K562 (cell line): Measurements from ENCODE around the gene CCR6. TPM values are rescaled to one million over a fixed set of nuclear protein-coding genes. Genes with fewer than 3 reads are reported as not detected.

Source experiments
- ATAC-seq: fragments of 200-7000 bp; cut with Tn5 transposase; 3 replicates; pipeline ENCODE4 v1.9.1; 2020; ENCODE audit warnings: moderate library complexity
- BruUV-seq: library from RNA; stranded (reverse); fragments of 400-500 nt; replicated peaks from 2 replicates; lab custom pipeline; 2021; lab: Mats Ljungman, UMichigan
- CTCF ChIA-PET: fragments of 300-600 bp; formaldehyde crosslinking; extraction: SDS; loops from one replicate; lab custom pipeline; 2021; ENCODE audit warnings: low intra/inter-chr PET ratio; lab: Yijun Ruan, JAX
- POLR2A ChIA-PET: fragments of 300-600, 350-650 bp; sonication (Branson Sonifier 250); formaldehyde crosslinking; extraction: SDS; loops from one replicate; lab custom pipeline; 2021; ENCODE audit warnings: antibody characterized with exemption, inconsistent platforms; lab: Yijun Ruan, JAX
- DNase-seq, 4 experiments: peaks; one replicate each; pipeline versions ENCODE4 v3.0.0 to v3.0.0-alpha.2; 2011 to 2018; ENCODE audit warnings: low spot score in 3 of 4, mixed read lengths in 3 of 4; ENCODE audit errors: extremely low read depth in 1 of 4
- FAIRE-seq: peaks from 2 replicates; lab custom pipeline; 2011; peaks lifted over from hg19 to GRCh38; lab: Jason Lieb, UNC
- H2AFZ ChIP-seq: 2 replicates; pipeline ENCODE4 v1.6.0; 2011; ENCODE audit warnings: low read depth, low read length, control low read depth, inconsistent platforms
- H3K27ac ChIP-seq: fragments of 200-600 bp; 3 replicates; pipeline ENCODE4 v1.8.0; 2011; ENCODE audit warnings: low read depth, mild to moderate bottlenecking, control low read depth, inconsistent platforms, low read length, moderate library complexity, mixed read lengths; ENCODE audit errors: extremely low read depth
- H3K27me3 ChIP-seq, 2 experiments: fragments of 300-600 bp in 1 of 2; 2 replicates in 1 of 2; 3 replicates in 1 of 2; pipeline versions ENCODE4 v1.6.0 to v1.8.0; 2011; ENCODE audit warnings: inconsistent platforms in 2 of 2, low read length in 2 of 2, mild to moderate bottlenecking in 1 of 2, mixed read lengths in 1 of 2, moderate library complexity in 1 of 2; ENCODE audit not compliant: control insufficient read depth in 2 of 2, insufficient read depth in 2 of 2
- H3K36me3 ChIP-seq: fragments of 300-600 bp; 3 replicates; pipeline ENCODE4 v1.8.0; 2011; ENCODE audit warnings: mild to moderate bottlenecking, low read length, inconsistent platforms; ENCODE audit not compliant: control insufficient read depth, insufficient read depth
- H3K4me1 ChIP-seq, 2 experiments: fragments of 200-600 bp in 1 of 2; replicated peaks in 1 of 2; 2 replicates in 1 of 2; 3 replicates in 1 of 2; pipeline versions ENCODE4 v1.5.1 to v1.8.0; 2011; ENCODE audit warnings: inconsistent platforms in 2 of 2, low read length in 2 of 2, mild to moderate bottlenecking in 1 of 2, mixed read lengths in 1 of 2, moderate library complexity in 1 of 2; ENCODE audit not compliant: control insufficient read depth in 2 of 2, insufficient read depth in 2 of 2
- H3K4me2 ChIP-seq: 2 replicates; pipeline ENCODE4 v1.6.1; 2011; ENCODE audit warnings: low read length, control low read depth, inconsistent platforms, mixed read lengths; ENCODE audit not compliant: insufficient read depth
- H3K4me3 ChIP-seq: fragments of 200-600 bp; sonication (generic), shearing (Covaris generic); 2 replicates; pipeline ENCODE4 v1.5.1; 2016; ENCODE audit warnings: control low read depth, inconsistent platforms
- H3K79me2 ChIP-seq: fragments of 200-600 bp; 3 replicates; pipeline ENCODE4 v1.8.0; 2011; ENCODE audit warnings: low read length, inconsistent platforms; ENCODE audit not compliant: control insufficient read depth, insufficient read depth
- H3K9ac ChIP-seq, 2 experiments: 2 replicates each; pipeline versions ENCODE4 v1.6.0 to v1.6.1; 2011; ENCODE audit warnings: low read depth in 2 of 2, low read length in 2 of 2, control low read depth in 1 of 2, inconsistent platforms in 1 of 2, mild to moderate bottlenecking in 1 of 2, mixed read lengths in 1 of 2; ENCODE audit not compliant: insufficient read depth in 1 of 2
- H3K9me1 ChIP-seq: one replicate; pipeline ENCODE4 v1.6.0; 2011; ENCODE audit warnings: inconsistent platforms, mild to moderate bottlenecking, low read length, moderate library complexity; ENCODE audit not compliant: control insufficient read depth, insufficient read depth
- H3K9me3 ChIP-seq: replicated peaks from 2 replicates; pipeline ENCODE4 v1.5.1; 2011; ENCODE audit warnings: low read depth, low read length, inconsistent platforms; ENCODE audit not compliant: control insufficient read depth, insufficient read depth
- H4K20me1 ChIP-seq: replicated peaks from 2 replicates; pipeline ENCODE4 v1.6.1; 2011; ENCODE audit warnings: low read length, inconsistent platforms, mixed read lengths; ENCODE audit not compliant: control insufficient read depth, insufficient read depth
- ELF1 ChIP-seq: fragments of 200-800 bp; sonication (Bioruptor generic); IDR thresholded peaks from 2 replicates; pipeline ENCODE4 v1.6.1; 2016; ENCODE audit warnings: missing genetic modification characterization, missing compliant biosample characterization
- KHSRP ChIP-seq: fragments of 450-650 bp; IDR thresholded peaks from 2 replicates; pipeline ENCODE4 v1.6.1; 2017
- MAFG ChIP-seq: fragments of 450-650 bp; conservative IDR thresholded peaks from 2 replicates; pipeline ENCODE4 v1.6.1; 2016; ENCODE audit warnings: missing genetic modification characterization, missing compliant biosample characterization
- MED1 ChIP-seq: sonication (generic); formaldehyde crosslinking; IDR thresholded peaks from 2 replicates; pipeline ENCODE4 v1.8.1; 2023; ENCODE audit warnings: missing genetic modification reagents, borderline replicate concordance
- MYNN ChIP-seq, 2 experiments: sonication (generic); formaldehyde crosslinking in 1 of 2; IDR thresholded peaks; 2 replicates each; pipeline versions ENCODE4 v1.5.0 to v1.6.1; 2016 to 2020; ENCODE audit warnings: antibody characterized with exemption in 1 of 2, missing genetic modification reagents in 1 of 2
- RAD51 ChIP-seq: fragments of 450-650 bp; IDR thresholded peaks from 2 replicates; pipeline ENCODE4 v1.7.1; 2016; ENCODE audit warnings: low read depth, mild to moderate bottlenecking, borderline replicate concordance
- SMARCE1 ChIP-seq: fragments of 450-650 bp; IDR thresholded peaks from 2 replicates; pipeline ENCODE4 v1.7.1; 2016; ENCODE audit warnings: mild to moderate bottlenecking
- SREBF2 ChIP-seq: sonication (generic); formaldehyde crosslinking; IDR thresholded peaks from 2 replicates; pipeline ENCODE4 v1.4.0; 2020; ENCODE audit warnings: mild to moderate bottlenecking, missing genetic modification reagents
- WGBS: fragments of 100-300 bp; shearing (Covaris generic); methylation state at CpG from one replicate; pipeline ENCODE4 v1.1.6; 2016; ENCODE audit warnings: low coverage, mixed read lengths; ENCODE audit not compliant: insufficient coverage; ENCODE audit errors: missing lambda C conversion rate; 5-methylcytosine and 5-hydroxymethylcytosine counted together
- in situ Hi-C: fragments of 300-500 bp; cut with MboI; formaldehyde crosslinking; loops from 4 replicates; pipeline ENCODE4 v1.15.0; 2018; ENCODE audit warnings: inconsistent platforms, mixed read lengths
- intact Hi-C: fragments of 100-400 bp; cut with micrococcal nuclease; formaldehyde crosslinking; loops from 2 replicates; pipeline ENCODE4 v1.14.2; 2022
- polyA plus RNA-seq, 8 experiments: library from polyadenylated mRNA; depleted of rRNA in 4 of 8; stranded (reverse) in 5 of 8; unstranded in 3 of 8; fragments of >200 nt; fragmentation: Nextera tagmentation in 2 of 8; fragmentation: Illumina TruSeq in 1 of 8; extraction: Ambion mirVana in 2 of 8; extraction: Trizol in 1 of 8; gene quantifications; 2 replicates each; pipeline versions ENCODE4 v1.2.1 to v1.2.3, GENCODE V29; 2011 to 2014; ENCODE audit warnings: inconsistent platforms in 1 of 8, missing spikeins in 1 of 8
- total RNA-seq, 7 experiments: library from RNA; depleted of rRNA in 6 of 7; stranded (reverse); fragments of >200 nt in 6 of 7; fragmentation: Illumina TruSeq in 2 of 7; extraction: Trizol in 2 of 7; gene quantifications; 2 replicates each; pipeline versions ENCODE4 v1.2.1 to v1.2.3, GENCODE V29; 2011 to 2021; ENCODE audit warnings: low replicate concordance in 1 of 7
- TF ChIP-seq, protein P1 (sequence below): fragments of 450-650 bp; IDR thresholded peaks from 2 replicates; pipeline ENCODE4 v1.7.0; 2016; ENCODE audit warnings: borderline replicate concordance
- TF ChIP-seq, protein P2 (sequence below): fragments of 450-650 bp; IDR thresholded peaks from 2 replicates; pipeline ENCODE4 v1.6.1; 2016; ENCODE audit warnings: antibody characterized with exemption

The CCR6 gene
- total and polyA plus RNA-seq, 9 of the 15 experiments (the other 6 are each of a cell fraction or from before 2014, with no cell fraction given), result not detected

DNA sequence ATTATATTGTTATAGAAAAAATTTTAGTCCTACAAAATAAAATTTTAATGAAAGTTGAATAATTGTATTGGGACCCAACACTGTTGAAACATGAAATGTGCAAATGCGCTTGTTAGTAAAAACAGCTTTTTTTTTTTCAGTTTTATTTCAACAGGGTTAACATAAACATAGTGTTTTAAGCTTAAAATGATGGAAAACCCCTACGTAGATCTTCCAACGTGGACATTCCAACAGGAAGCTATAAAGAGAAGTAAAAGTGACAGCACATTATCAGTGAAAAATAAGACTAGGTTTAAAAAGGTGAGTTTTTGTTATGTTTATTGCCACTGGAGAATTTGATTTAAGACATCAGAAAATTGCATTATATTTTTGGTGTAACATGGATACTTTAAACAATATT is 41.4 kb downstream of the CCR6 start:
- Histone ChIP-seq H2AFZ (no peak overlapping the region), H3K27me3 (peaks cover 21 to 42% of the 10 kb centered on the region in 2 experiments), H3K4me2 (no peak overlapping the region), H3K4me1 (no peaks in the 10 kb centered on the region), H3K36me3 (no peaks in the 10 kb centered on the region), H3K9me3 (no peaks in the 10 kb centered on the region), H3K9ac (no peak overlapping the region), H3K27ac (no peak overlapping the region), H4K20me1 (no peaks in the 10 kb centered on the region), H3K79me2 (no peaks in the 10 kb centered on the region), H3K4me3 (no peak overlapping the region), H3K9me1 (no peaks in the 10 kb centered on the region)
- WGBS, result 1% methylated on average over 3 of the region's 3 CpGs
- BruUV-seq, result no TSS peak
- CTCF ChIA-PET, result interaction anchor here (0.7 kb wide), 1 partner anchor 1345 kb away, joined by 3 read pairs; no protein-coding TSS in a partner anchor
- FAIRE-seq, result no peak
- no peak for ATAC-seq
- POLR2A ChIA-PET, result no interaction called here
- in situ Hi-C loops, result no loop called here
- no peak for DNase-seq
- intact Hi-C loops, result no loop called here
- TF ChIP-seq SREBF2 (CRISPR knock-in tag) (no peak), MAFG (no peak)
- TF ChIP-seq, protein P1, sequence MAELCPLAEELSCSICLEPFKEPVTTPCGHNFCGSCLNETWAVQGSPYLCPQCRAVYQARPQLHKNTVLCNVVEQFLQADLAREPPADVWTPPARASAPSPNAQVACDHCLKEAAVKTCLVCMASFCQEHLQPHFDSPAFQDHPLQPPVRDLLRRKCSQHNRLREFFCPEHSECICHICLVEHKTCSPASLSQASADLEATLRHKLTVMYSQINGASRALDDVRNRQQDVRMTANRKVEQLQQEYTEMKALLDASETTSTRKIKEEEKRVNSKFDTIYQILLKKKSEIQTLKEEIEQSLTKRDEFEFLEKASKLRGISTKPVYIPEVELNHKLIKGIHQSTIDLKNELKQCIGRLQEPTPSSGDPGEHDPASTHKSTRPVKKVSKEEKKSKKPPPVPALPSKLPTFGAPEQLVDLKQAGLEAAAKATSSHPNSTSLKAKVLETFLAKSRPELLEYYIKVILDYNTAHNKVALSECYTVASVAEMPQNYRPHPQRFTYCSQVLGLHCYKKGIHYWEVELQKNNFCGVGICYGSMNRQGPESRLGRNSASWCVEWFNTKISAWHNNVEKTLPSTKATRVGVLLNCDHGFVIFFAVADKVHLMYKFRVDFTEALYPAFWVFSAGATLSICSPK, result no peak

DNA sequence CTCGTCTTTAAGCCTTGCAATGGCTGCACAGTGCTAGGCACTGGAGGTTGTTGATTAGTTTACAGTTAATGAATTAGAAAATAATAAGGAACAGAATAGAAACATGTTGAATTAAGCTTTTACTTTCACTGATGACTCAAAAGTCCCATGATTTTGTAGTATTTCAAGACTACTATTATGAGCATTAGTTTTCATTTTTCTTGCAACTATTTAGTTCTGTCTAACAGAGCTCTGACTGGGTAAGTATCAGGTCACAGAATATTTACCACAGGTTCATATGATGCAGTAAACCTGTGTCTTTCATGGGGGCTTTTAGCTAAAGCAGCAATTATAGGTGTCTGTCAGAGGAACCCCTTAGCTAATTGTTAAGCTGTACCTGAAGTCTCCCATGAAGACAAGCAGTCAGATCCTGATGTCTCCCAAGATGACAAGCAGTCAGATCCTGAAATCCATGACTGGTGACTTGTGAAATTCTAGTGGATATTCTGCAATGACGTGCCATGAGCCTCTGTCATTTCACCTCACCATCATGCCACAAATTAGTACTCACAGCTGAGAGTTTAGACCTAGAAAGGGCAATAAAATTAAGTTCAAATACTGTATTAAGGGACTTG is 43.1 kb downstream of the CCR6 start:
- Histone ChIP-seq H3K4me2 (no peak overlapping the region), H3K79me2 (no peaks in the 10 kb centered on the region), H3K27me3 (peaks cover 24 to 46% of the 10 kb centered on the region in 2 experiments), H3K9me1 (no peaks in the 10 kb centered on the region), H3K4me3 (no peak overlapping the region), H2AFZ (no peak overlapping the region), H3K9me3 (no peaks in the 10 kb centered on the region), H3K27ac (no peak overlapping the region), H4K20me1 (no peaks in the 10 kb centered on the region), H3K9ac (no peak overlapping the region), H3K36me3 (no peaks in the 10 kb centered on the region), H3K4me1 (no peaks in the 10 kb centered on the region)
- no peak for ATAC-seq
- no TSS peak for BruUV-seq
- intact Hi-C loops (no loop called here), in situ Hi-C loops (no loop called here)
- ChIA-PET CTCF (no interaction called here), POLR2A (no interaction called here)
- WGBS, result 0% methylated on average over 2 of the region's 2 CpGs
- FAIRE-seq, result no peak
- DNase-seq, result no peak
- TF ChIP-seq, protein P2, sequence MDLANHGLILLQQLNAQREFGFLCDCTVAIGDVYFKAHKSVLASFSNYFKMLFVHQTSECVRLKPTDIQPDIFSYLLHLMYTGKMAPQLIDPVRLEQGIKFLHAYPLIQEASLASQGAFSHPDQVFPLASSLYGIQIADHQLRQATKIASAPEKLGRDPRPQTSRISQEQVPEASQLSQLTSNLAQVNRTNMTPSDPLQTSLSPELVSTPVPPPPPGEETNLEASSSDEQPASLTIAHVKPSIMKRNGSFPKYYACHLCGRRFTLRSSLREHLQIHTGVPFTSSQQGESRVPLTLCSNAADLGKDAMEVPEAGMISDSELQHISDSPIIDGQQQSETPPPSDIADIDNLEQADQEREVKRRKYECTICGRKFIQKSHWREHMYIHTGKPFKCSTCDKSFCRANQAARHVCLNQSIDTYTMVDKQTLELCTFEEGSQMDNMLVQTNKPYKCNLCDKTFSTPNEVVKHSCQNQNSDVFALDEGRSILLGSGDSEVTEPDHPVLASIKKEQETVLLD, result no peak
- no peak for TF ChIP-seq KHSRP
- TF ChIP-seq SMARCE1, result no peak
- TF ChIP-seq MED1, result no peak
- no peak for TF ChIP-seq ELF1 (tag)
- no peak for TF ChIP-seq RAD51
- no peak for TF ChIP-seq MYNN (IDR thresholded peaks at IDR 0.05)
- no peak for TF ChIP-seq MYNN (CRISPR knock-in tag; IDR thresholded peaks at IDR 0.05)
